HepG2 (cell line): ENCODE measurements around the gene METAP1D. TPM values are rescaled to one million over a fixed set of nuclear protein-coding genes. Genes with fewer than 3 reads are reported as not detected.

Source experiments
- AGO1 ChIP-seq: fragments of 200-400 bp; formaldehyde crosslinking; IDR thresholded peaks from 2 replicates; pipeline ENCODE4 v1.6.1; 2017; ENCODE audit warnings: mild to moderate bottlenecking, low read depth, low read length, moderate library complexity; ENCODE audit not compliant: poor library complexity, severe bottlenecking
- ARNTL ChIP-seq: sonication (generic); formaldehyde crosslinking; IDR thresholded peaks from 2 replicates; pipeline ENCODE4 v1.4.0; 2020; ENCODE audit warnings: mild to moderate bottlenecking, missing genetic modification reagents
- DNMT3B ChIP-seq: conservative IDR thresholded peaks from 2 replicates; pipeline ENCODE4 v1.6.1; 2016; ENCODE audit warnings: missing biosample characterization, control low read depth
- GATA4 ChIP-seq: sonication (generic); IDR thresholded peaks from 2 replicates; pipeline ENCODE4 v1.6.1; 2016; ENCODE audit warnings: antibody characterized with exemption, low read depth, borderline replicate concordance
- HNRNPH1 ChIP-seq: fragments of 200-400 bp; formaldehyde crosslinking; optimal IDR thresholded peaks from 2 replicates; pipeline ENCODE3; 2017; ENCODE audit warnings: mild to moderate bottlenecking, low read depth, low read length
- HOXA3 ChIP-seq: sonication (generic); formaldehyde crosslinking; IDR thresholded peaks from 2 replicates; pipeline ENCODE4 v1.5.0; 2020; ENCODE audit warnings: missing genetic modification reagents
- HOXA9 ChIP-seq: sonication (generic); formaldehyde crosslinking; IDR thresholded peaks from 2 replicates; pipeline ENCODE4 v1.8.1; 2022; ENCODE audit warnings: missing genetic modification reagents, mild to moderate bottlenecking, moderate library complexity, borderline replicate concordance
- MED13 ChIP-seq: sonication (generic); formaldehyde crosslinking; IDR thresholded peaks from 2 replicates; pipeline ENCODE4 v1.5.0; 2020; ENCODE audit warnings: missing genetic modification reagents
- MLX ChIP-seq: IDR thresholded peaks from 2 replicates; pipeline ENCODE4 v1.6.1; 2016
- NFATC3 ChIP-seq: sonication (generic); formaldehyde crosslinking; IDR thresholded peaks from 2 replicates; pipeline ENCODE4 v1.5.1; 2020; ENCODE audit warnings: mild to moderate bottlenecking, missing genetic modification reagents
- NFE2 ChIP-seq: sonication (generic); formaldehyde crosslinking; IDR thresholded peaks from 2 replicates; pipeline ENCODE4 v1.4.0; 2020; ENCODE audit warnings: missing genetic modification reagents
- NPAS2 ChIP-seq: sonication (generic); formaldehyde crosslinking; IDR thresholded peaks from 2 replicates; pipeline ENCODE4 v1.8.0; 2022; ENCODE audit warnings: mild to moderate bottlenecking, missing genetic modification reagents, borderline replicate concordance
- PBX2 ChIP-seq: IDR thresholded peaks from 2 replicates; pipeline ENCODE4 v1.6.1; 2016; ENCODE audit warnings: control low read depth
- POLR2A ChIP-seq, 2 experiments: IDR thresholded peaks; 2 replicates each; pipeline ENCODE4 v1.6.1; 2011; ENCODE audit warnings: low read depth in 2 of 2, low read length in 2 of 2, mild to moderate bottlenecking in 1 of 2, moderate library complexity in 1 of 2; ENCODE audit not compliant: insufficient read depth in 1 of 2
- SALL2 ChIP-seq: sonication (generic); formaldehyde crosslinking; IDR thresholded peaks from 2 replicates; pipeline ENCODE4 v1.8.1; 2023; ENCODE audit warnings: mild to moderate bottlenecking, missing genetic modification reagents, inconsistent platforms
- SETDB1 ChIP-seq: sonication (generic); formaldehyde crosslinking; IDR thresholded peaks from 2 replicates; pipeline ENCODE4 v1.5.1; 2020; ENCODE audit warnings: missing genetic modification reagents, mild to moderate bottlenecking, borderline replicate concordance
- XBP1 ChIP-seq: sonication (generic); formaldehyde crosslinking; IDR thresholded peaks from 2 replicates; pipeline ENCODE4 v1.5.0; 2020; ENCODE audit warnings: missing genetic modification reagents
- ZEB1 ChIP-seq: IDR thresholded peaks from 2 replicates; pipeline ENCODE4 v1.6.1; 2012; ENCODE audit warnings: mild to moderate bottlenecking, low read depth, inconsistent platforms; ENCODE audit not compliant: insufficient replicate concordance
- ZKSCAN1 ChIP-seq: fragments of 150-350 bp; IDR thresholded peaks from 2 replicates; pipeline ENCODE4 v1.6.1; 2014; ENCODE audit warnings: low read length
- ZNF121 ChIP-seq: sonication (generic); formaldehyde crosslinking; IDR thresholded peaks from 2 replicates; pipeline ENCODE4 v1.5.0; 2020; ENCODE audit warnings: mild to moderate bottlenecking, missing genetic modification reagents
- ZNF160 ChIP-seq: sonication (generic); formaldehyde crosslinking; IDR thresholded peaks from 2 replicates; pipeline ENCODE4 v1.8.0; 2022; ENCODE audit warnings: mild to moderate bottlenecking, inconsistent platforms, missing genetic modification reagents
- ZNF564 ChIP-seq: sonication (generic); formaldehyde crosslinking; IDR thresholded peaks from 2 replicates; pipeline ENCODE4 v1.8.1; 2023; ENCODE audit warnings: mild to moderate bottlenecking, missing genetic modification reagents
- ZNF644 ChIP-seq: IDR thresholded peaks from 2 replicates; pipeline ENCODE4 v1.6.1; 2016; ENCODE audit warnings: low read depth
- ZNF670 ChIP-seq: sonication (generic); formaldehyde crosslinking; IDR thresholded peaks from 2 replicates; pipeline ENCODE4 v1.8.0; 2022; ENCODE audit warnings: mild to moderate bottlenecking, missing genetic modification reagents, borderline replicate concordance
- ZNF766 ChIP-seq: sonication (generic); formaldehyde crosslinking; IDR thresholded peaks from 2 replicates; pipeline ENCODE4 v1.5.0; 2020; ENCODE audit warnings: missing genetic modification reagents, borderline replicate concordance
- ZNF782 ChIP-seq: sonication (generic); formaldehyde crosslinking; IDR thresholded peaks from 2 replicates; pipeline ENCODE4 v1.4.0; 2020; ENCODE audit warnings: missing genetic modification reagents, mild to moderate bottlenecking, borderline replicate concordance
- ZNF784 ChIP-seq: sonication (generic); formaldehyde crosslinking; IDR thresholded peaks from 2 replicates; pipeline ENCODE4 v1.5.1; 2020; ENCODE audit warnings: missing genetic modification reagents, mild to moderate bottlenecking, borderline replicate concordance
- ZSCAN20 ChIP-seq: sonication (generic); formaldehyde crosslinking; IDR thresholded peaks from 2 replicates; pipeline ENCODE4 v1.4.0; 2020; ENCODE audit warnings: missing genetic modification reagents, mild to moderate bottlenecking, borderline replicate concordance
- ZSCAN22 ChIP-seq: sonication (generic); formaldehyde crosslinking; IDR thresholded peaks from 2 replicates; pipeline ENCODE4 v1.4.0; 2020; ENCODE audit warnings: mild to moderate bottlenecking, missing genetic modification reagents
- ZSCAN30 ChIP-seq: sonication (generic); formaldehyde crosslinking; IDR thresholded peaks from 2 replicates; pipeline ENCODE4 v1.5.0; 2020; ENCODE audit warnings: mild to moderate bottlenecking, missing genetic modification reagents
- polyA plus RNA-seq, 8 experiments: library from polyadenylated mRNA; depleted of rRNA in 3 of 8; stranded (reverse) in 7 of 8; unstranded in 1 of 8; fragments of >200 nt; fragmentation: Illumina TruSeq in 4 of 8; extraction: Trizol in 4 of 8; gene quantifications; 2 replicates each; pipeline versions ENCODE4 v1.2.1 to v1.2.3, GENCODE V29; 2011 to 2016; ENCODE audit warnings: low read depth in 4 of 8, missing spikeins in 1 of 8, mixed read lengths in 1 of 8; ENCODE audit not compliant: insufficient read depth in 1 of 8
- total RNA-seq, 5 experiments: library from RNA; depleted of rRNA; stranded (reverse); fragments of >200 nt; fragmentation: Illumina TruSeq; extraction: Trizol; gene quantifications; 2 replicates each; pipeline ENCODE4 v1.2.3, GENCODE V29; 2016; ENCODE audit warnings: low read depth in 1 of 5

METAP1D gene
- total and polyA plus RNA-seq, 2 of the 13 experiments (the other 11 are each of a cell fraction or from before 2014, with no cell fraction given), result 14.7 to 21.6 TPM

GRCh38 chr2:171999604-172000469 is at the start of gene METAP1D (continued):
- TF ChIP-seq PBX2 (CRISPR knock-in tag) (no peak), ARNTL (CRISPR knock-in tag) (peak; percentile 98), ZNF160 (CRISPR knock-in tag) (peak; percentile 96), ZSCAN20 (CRISPR knock-in tag) (peak; percentile 91; the same call in 1 of the 2 replicates), ZNF564 (CRISPR knock-in tag) (peak; percentile 94), MED13 (peak; percentile 92; the same call in 1 of the 2 replicates), NFE2 (no peak; the same call in 1 of the 2 replicates), ZNF782 (CRISPR knock-in tag) (peak; percentile 92; the same call in 1 of the 2 replicates), AGO1 (peak; percentile 40), ZNF766 (CRISPR knock-in tag) (peak; percentile 96), MLX (CRISPR knock-in tag) (peak; percentile 90), HNRNPH1 (no peak), HOXA3 (peak; percentile 99), GATA4 (peak; percentile 63; the same call in 1 of the 2 replicates), POLR2A (IDR thresholded peaks at IDR 0.05; ENCODE audit: insufficient read depth in 1 of 2, low read depth in 2 of 2, low read length in 2 of 2) (peak; percentile 98), ZSCAN22 (CRISPR knock-in tag) (peak; percentile 50; the same call in 1 of the 2 replicates), ZNF784 (peak; percentile 97), ZEB1 (peak; percentile 84), XBP1 (CRISPR knock-in tag) (no peak), ZKSCAN1 (0 out of 2 replicates have a peak, but pooled peaks have one; percentile 22), ZNF670 (CRISPR knock-in tag) (peak; percentile 89; the same call in 1 of the 2 replicates), HOXA9 (CRISPR knock-in tag) (peak; percentile 86; the same call in 1 of the 2 replicates), NFATC3 (CRISPR knock-in tag) (peak; percentile 92), ZNF644 (CRISPR knock-in tag) (peak; percentile 67; the same call in 1 of the 2 replicates), ZNF121 (0 out of 2 replicates have a peak, but pooled peaks have one; percentile 29), NPAS2 (no peak), SETDB1 (CRISPR knock-in tag) (no peak), ZSCAN30 (CRISPR knock-in tag) (no peak), DNMT3B (CRISPR knock-in tag) (0 out of 2 replicates have a peak, but pooled peaks have one; percentile 35), SALL2 (peak; percentile 100)
